ENCODE data around the gene PRKAG2. TPM values are rescaled to one million over a fixed set of nuclear protein-coding genes. Genes with fewer than 3 reads are reported as not detected.

PRKAG2 gene
- total RNA-seq, 1 donor from 2014 or later, result 35.6 TPM

DNA sequence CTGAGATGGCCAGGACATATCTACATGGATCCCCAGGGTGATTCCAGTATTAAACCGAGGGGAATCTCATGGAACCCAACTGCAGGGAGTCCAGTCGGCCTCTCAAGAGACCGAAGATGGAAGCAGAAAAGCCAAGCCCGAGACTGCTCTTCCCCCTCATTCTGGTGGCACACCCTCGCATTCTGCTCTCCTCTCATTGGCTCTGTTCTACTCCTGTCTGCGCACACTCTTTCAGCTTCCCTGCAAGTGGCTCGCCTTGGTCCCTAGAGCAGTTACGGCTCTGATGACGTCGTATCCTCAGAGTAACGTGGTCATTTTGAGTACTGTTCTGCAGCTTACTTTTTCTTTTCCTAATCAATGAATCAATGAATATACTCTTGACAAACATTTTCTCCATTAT, 284.6 kb downstream of the PRKAG2 start:
- Histone ChIP-seq H3K27me3 (no peaks in the 10 kb centered on the region), H3K4me1 (no peaks in the 10 kb centered on the region), H3K27ac (no peak overlapping the region), H3K36me3 (peaks cover 7% of the 10 kb centered on the region), H3K9me3 (no peaks in the 10 kb centered on the region), H3K4me3 (no peak overlapping the region)
- TF ChIP-seq, protein P1, sequence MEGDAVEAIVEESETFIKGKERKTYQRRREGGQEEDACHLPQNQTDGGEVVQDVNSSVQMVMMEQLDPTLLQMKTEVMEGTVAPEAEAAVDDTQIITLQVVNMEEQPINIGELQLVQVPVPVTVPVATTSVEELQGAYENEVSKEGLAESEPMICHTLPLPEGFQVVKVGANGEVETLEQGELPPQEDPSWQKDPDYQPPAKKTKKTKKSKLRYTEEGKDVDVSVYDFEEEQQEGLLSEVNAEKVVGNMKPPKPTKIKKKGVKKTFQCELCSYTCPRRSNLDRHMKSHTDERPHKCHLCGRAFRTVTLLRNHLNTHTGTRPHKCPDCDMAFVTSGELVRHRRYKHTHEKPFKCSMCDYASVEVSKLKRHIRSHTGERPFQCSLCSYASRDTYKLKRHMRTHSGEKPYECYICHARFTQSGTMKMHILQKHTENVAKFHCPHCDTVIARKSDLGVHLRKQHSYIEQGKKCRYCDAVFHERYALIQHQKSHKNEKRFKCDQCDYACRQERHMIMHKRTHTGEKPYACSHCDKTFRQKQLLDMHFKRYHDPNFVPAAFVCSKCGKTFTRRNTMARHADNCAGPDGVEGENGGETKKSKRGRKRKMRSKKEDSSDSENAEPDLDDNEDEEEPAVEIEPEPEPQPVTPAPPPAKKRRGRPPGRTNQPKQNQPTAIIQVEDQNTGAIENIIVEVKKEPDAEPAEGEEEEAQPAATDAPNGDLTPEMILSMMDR (IDR thresholded peaks at IDR 0.05), result no peak
- no peak for ATAC-seq
- DNase-seq, result no peak
- intact Hi-C loops (cut with DNase I), result no loop called here

DNA sequence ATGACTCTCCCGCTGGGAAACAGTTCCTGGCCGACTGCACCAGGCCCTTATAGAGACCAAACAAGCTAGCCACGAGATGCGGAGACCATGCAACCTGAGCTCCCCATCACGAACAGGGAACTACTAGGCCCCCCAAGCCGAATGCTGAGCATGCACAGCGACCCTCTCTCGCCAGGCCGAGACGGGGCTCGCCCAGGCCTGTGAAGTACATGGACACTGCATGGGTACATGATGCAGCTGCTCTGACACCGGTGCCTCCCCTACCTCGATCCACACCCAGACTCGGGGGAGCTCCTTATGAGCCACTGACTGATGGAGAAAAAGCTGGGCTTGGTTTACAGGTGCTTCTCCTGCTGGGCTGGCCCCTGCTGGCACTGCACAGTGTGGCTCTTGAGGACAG, 285.0 kb downstream of the PRKAG2 start:
- DNase-seq, result no peak
- H3K36me3 ChIP-seq, result peaks cover 7% of the 10 kb centered on the region
- H3K4me1 ChIP-seq, result no peaks in the 10 kb centered on the region
- no peaks in the 10 kb centered on the region for H3K9me3 ChIP-seq
- no peaks in the 10 kb centered on the region for H3K27me3 ChIP-seq
- TF ChIP-seq, protein P1 (IDR thresholded peaks at IDR 0.05), result no peak
- H3K4me3 ChIP-seq, result no peak overlapping the region
- no peak overlapping the region for H3K27ac ChIP-seq
- ATAC-seq, result no peak
- intact Hi-C loops (cut with DNase I), result no loop called here

DNA sequence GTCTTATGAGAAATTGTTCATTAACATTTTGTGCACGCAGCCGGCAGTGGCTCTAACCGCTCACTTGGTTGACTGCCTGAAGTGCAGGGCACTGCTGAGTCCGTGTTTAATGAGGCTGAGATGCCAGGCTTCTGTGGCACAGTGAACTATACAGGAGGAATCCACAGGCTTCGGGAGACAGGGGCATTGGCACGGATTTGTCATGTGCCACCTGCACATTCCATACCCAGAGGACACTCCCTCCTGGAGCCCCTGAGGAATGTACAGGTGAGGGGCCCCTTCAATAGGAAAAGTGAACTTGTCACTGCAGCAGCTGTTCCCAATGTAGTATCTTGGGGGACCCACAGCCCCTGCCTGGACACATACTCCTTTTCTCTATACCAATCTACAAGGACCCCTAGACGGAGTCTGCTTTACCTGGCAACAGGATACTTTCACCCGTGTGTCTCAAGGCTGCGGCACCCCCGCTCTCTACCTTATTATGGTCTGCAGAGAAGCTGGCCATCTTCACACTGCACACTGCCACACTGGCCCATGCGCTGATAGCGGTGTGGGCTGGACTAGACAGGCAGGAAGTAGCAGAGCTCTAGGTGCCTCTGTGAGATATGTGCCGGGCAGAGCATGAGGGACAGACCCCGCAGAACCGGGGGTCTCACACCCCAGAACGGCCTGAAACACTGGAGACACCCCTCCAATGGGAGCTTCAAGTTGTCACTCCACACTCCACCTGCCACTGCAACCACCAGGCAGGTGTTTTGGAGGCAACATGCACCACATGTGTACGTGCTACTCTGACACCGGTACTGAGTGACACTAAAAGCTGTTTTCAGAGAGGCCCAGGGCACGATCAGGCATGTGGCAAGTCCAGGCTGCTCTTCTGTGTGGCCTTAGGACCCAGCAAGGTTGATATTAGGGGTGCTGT, 285.8 kb downstream of the PRKAG2 start:
- no peaks in the 10 kb centered on the region for H3K4me1 ChIP-seq
- intact Hi-C loops (cut with DNase I), result no loop called here
- no peak overlapping the region for H3K4me3 ChIP-seq
- no peak overlapping the region for H3K27ac ChIP-seq
- no peaks in the 10 kb centered on the region for H3K9me3 ChIP-seq
- TF ChIP-seq, protein P1 (IDR thresholded peaks at IDR 0.05), result no peak
- H3K36me3 ChIP-seq, result peaks cover 7% of the 10 kb centered on the region
- peak; percentile 76 for ATAC-seq
- DNase-seq, result no peak
- H3K27me3 ChIP-seq, result no peaks in the 10 kb centered on the region

DNA sequence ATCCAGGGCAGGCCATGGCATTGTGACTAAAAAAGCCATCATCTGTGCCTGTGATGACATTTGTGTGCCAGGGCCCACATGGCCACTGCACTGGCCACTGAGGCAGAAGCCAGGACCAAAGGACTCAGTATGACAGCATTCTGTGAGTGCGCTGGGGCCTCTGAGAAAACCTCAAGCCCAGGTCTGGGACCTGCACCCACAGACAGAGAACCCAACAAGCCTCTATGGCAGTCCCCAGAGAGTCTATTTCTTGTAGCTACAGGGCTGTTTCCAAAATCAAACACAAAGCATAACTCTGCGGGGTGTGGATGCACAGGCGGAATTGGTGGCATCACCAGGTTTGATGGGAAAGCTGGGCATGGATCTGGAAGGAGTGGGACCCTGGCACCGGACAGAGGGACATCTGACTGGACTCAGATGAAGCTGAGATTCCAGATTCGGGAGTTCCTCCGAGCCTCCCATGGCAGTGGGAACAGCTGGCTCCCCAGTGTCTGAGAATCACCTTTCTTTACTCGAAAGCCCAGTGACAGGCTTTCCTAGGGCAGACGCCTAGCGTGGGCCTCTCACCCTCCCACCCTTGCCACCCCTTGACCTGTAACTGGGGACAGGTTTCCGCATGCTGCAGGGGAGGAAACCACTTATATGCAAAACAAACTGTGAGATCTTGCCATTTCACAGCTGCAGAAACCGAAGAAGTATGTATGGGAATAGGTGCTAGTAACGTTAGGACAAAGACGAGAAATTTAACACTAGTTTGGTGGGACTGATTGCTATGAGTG, 286.7 kb downstream of the PRKAG2 start:
- H3K27ac ChIP-seq, result no peak overlapping the region
- H3K4me1 ChIP-seq, result no peaks in the 10 kb centered on the region
- no peaks in the 10 kb centered on the region for H3K9me3 ChIP-seq
- H3K27me3 ChIP-seq, result no peaks in the 10 kb centered on the region
- H3K36me3 ChIP-seq, result peaks cover 7% of the 10 kb centered on the region
- no peak overlapping the region for H3K4me3 ChIP-seq
- ATAC-seq (no peak), DNase-seq (no peak)
- intact Hi-C loops (cut with DNase I), result no loop called here
- TF ChIP-seq, protein P1 (IDR thresholded peaks at IDR 0.05), result no peak

DNA sequence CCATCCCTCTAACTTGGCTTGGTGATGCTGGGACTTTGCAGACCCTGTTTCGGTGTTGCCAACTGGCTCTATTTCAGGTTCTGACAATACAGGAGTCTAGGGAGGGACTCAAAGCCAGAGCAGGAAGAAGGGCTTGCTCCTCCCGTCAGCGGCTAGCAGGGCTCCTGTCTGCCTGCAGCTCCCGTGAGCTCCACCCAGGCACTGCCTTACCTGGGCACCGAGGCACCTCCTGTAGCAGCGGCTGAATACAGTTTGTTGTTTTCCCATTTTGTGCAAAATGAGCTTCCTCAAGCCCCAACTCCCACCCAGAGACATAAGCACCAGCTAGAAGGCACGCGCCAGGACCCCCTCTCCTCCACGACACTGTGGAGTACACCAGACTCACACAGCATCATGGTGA, 287.9 kb downstream of the PRKAG2 start:
- Histone ChIP-seq H3K36me3 (peaks cover 5% of the 10 kb centered on the region), H3K27me3 (no peaks in the 10 kb centered on the region), H3K27ac (no peak overlapping the region), H3K4me1 (no peaks in the 10 kb centered on the region), H3K4me3 (no peak overlapping the region), H3K9me3 (no peaks in the 10 kb centered on the region)
- TF ChIP-seq, protein P1 (IDR thresholded peaks at IDR 0.05), result no peak
- intact Hi-C loops (cut with DNase I), result no loop called here
- no peak for DNase-seq
- ATAC-seq, result no peak

Data from upper lobe of right lung (tissue), 1 donor.